Suppressor macrophage (primary cell): ENCODE results near the gene LIPK.
A peak's percentile ranks its signal among the peaks of the same experiment; 100 is the strongest.

Experiments used
- DNase-seq, 4 experiments: peaks; one replicate each; pipeline ENCODE4 v3.0.0-alpha.2; 2020 to 2022

LIPK gene

GRCh38 chr10:88721392-88721791, 15.3 kb downstream of the LIPK start:
- DNase-seq: no peak

DNA sequence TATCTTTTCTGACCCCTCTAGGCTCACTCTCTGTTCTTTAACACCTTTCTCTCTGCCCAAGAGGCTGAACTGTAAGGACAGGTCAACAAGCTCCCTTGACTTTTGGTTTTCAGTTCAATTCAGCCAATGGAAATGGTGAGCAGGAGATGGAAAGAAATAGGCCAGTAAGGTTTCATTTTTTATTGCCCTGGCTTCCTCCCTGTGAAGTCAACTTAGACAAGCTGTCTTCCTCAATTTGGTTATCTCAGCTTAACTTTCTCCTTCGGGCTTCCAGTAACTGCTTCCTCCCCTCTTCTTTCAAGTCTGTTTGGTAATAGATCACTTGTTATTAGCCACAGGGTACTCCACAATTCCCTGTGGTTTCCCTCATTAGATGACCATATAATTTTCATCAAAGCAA, 19.7 kb downstream of the LIPK start:
- peak; percentile 12 to 59 (median 43) for DNase-seq

GRCh38 chr10:88728107-88728763, 22.2 kb downstream of the LIPK start:
- peak; percentile 28 to 57 (median 30) for DNase-seq

GRCh38 chr10:88730864-88731263, 24.8 kb downstream of the LIPK start:
- DNase-seq: no peak

DNA sequence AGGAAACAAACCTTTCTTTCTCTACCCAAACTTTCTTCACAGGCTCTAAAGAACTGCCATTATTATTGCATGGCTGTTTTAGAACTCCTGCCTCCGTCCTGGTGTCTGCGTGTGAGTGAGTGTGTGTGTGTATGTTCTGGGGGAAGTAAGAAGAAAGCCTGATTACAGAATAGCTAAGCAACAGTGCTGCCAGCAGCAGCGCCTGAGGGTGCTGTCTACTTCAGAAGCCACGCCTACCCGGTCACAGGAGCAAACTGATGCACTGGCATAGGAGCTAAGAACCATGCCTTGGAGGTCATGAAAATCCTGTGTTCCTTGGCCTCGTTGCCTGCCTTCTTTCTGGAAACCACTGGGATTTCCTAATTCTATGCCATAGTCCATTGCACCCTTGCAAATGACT, 25.2 kb downstream of the LIPK start:
- DNase-seq: peak; percentile 80 to 90 (median 88)

GRCh38 chr10:88733215-88733614, 27.2 kb downstream of the LIPK start:
- DNase-seq: no peak

DNA sequence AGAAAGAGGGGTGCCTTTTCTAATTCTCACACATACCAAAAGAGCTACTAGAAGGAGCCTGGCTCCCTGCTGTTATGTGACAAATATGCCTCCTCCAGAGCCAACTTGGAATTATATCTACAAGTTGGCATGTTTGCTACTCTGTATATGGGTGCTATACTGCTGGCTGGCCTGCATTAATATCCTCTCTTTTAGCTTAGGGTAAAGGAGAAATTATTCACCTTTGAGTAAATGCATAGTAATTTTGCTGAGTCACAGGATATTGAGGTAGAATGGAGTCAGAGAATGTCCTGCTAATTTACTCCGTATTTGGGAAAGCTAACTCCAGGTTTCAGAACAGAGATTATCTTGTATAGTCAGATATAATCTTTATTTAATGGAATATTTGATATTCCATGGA, 29.6 kb downstream of the LIPK start:
- DNase-seq: no peak

DNA sequence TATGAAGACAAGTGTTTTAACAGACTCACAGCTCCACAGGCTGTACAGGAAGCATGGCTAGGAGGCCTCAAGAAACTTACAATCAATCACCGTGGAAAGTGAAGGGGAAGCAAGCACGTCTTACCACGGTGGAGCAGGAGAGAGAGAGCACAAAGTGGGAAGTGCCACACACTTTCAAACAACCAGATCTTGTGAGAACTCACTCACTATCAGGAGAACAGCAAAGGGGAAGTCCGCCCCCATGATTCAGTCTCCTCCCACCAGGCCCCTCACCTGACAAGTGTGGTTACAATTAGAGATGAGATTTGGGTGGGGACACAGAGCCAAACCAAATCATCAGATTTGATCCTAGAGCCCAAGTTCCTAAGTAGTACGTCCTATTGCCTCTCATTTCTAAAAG, 35.9 kb downstream of the LIPK start:
- peak; percentile 15 to 46 (median 39) for DNase-seq

- no peak for DNase-seq
These were observed 36.4 kb downstream of the LIPK start for GRCh38 chr10:88742448-88742847.

- DNase-seq: no peak
These were observed 38.0 kb downstream of the LIPK start for GRCh38 chr10:88744002-88744401.

DNA sequence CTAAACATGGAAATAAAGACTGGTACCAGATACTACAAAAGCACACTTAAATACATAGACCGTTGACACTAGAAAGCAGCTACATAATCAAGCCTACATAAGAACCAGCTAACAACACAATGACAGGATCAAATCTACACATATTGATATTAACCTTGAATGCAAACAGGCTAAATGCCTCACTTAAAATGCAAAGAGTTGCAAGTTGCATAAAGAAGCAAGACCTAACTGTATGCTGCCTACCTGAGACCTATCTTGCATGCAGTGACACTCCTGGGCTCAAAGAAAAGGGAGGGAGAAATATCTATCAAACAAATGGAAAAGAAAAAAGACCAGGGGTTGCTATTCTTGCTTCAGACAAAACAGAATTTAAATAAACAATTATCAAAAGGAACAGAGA, 39.6 kb downstream of the LIPK start:
- no peak for DNase-seq

GRCh38 chr10:88754287-88754686, 48.2 kb downstream of the LIPK start:
- DNase-seq: no peak

DNA sequence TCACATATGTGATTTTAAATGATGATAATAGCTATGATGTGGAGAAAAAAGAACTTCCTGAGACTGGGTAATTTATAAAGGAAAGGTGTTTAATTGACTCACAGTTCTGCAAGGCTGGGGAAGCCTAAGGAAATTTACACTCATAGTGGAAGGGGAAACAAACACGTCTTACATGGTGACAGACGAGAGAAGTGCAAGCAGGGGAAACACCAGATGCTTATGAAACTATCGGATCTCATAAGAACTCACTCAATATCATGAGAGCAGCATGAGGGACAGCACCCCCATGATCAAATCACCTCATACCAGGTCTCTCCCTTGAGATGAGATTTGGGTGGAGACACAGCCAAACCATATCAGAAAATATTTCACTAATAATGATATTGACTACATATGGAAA, 49.7 kb downstream of the LIPK start:
- DNase-seq: peak in 3 of 4 experiments; percentile 42 to 47 (median 45)

DNA sequence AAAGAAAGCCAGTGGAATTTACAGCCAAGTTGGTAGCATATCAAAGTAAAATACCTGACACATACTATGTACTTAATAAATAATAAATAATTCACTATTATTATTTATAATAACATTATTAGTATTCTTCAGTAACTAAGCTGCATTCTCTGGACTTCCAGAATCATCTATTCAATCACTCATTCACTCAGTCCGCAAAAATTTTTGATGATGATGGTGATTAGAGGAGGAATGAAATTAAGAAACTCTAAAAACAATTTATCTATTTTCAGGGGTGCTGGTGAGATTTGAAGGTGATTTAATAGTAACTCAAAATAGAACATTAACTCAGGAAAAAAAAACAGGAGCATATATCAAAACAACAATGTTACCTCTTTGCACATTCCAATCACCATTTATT, 50.6 kb downstream of the LIPK start:
- no peak for DNase-seq

- peak; percentile 86 to 98 (median 92) for DNase-seq
These were observed 53.5 kb downstream of the LIPK start, which contains the start of gene LIPN for GRCh38 chr10:88759366-88760101. LIPN (plus strand) TSS chr10:88760020; CDS start chr10:88761406, 1,386 bp downstream.

GRCh38 chr10:88762906-88763305, 56.9 kb downstream of the LIPK start:
- no peak for DNase-seq

- no peak for DNase-seq
These were observed 57.4 kb downstream of the LIPK start for GRCh38 chr10:88763441-88763840.

- no peak for DNase-seq
These were observed 58.1 kb downstream of the LIPK start for GRCh38 chr10:88764110-88764509.

DNA sequence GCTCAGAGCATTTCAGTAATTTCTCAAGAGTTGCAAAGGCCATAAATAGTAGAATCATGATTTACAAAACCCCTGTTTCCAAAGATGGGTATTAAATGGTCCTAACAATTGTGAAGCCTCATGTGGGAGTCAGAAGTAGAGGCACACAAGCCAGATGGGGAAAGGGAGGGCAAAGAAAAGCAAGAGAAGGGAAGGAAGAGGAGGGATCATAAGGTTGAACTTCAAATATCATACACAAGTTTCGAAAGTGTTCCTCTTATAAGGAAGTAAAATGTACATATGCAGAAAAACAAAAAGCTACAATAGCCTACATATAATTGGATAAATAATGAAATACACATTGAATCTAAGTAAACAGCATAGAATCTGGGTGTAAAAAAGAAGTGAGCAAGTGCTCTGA, 59.8 kb downstream of the LIPK start:
- DNase-seq: peak in 3 of 4 experiments; percentile 34 to 66 (median 52)

DNA sequence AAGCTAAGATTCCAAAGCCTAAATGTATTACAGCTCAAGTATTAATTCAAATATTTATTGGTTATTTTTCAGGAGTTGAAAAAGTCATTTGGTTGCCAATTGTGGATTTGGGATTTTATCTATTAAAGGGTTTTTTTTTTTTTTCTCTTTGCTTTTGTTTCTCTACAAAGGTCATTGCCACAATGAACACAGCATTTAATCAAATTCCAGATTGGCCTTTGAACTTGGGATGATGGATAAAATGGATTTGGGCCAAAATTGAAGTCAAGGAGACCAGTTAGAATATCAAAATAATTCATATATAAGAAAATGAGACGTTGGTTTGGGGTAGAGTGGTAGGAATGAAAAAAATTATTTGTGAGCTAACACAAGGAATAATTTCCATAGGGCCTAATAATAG, 63.3 kb downstream of the LIPK start:
- DNase-seq: no peak

- DNase-seq: no peak
These were observed 75.2 kb downstream of the LIPK start for GRCh38 chr10:88781206-88781605.

DNA sequence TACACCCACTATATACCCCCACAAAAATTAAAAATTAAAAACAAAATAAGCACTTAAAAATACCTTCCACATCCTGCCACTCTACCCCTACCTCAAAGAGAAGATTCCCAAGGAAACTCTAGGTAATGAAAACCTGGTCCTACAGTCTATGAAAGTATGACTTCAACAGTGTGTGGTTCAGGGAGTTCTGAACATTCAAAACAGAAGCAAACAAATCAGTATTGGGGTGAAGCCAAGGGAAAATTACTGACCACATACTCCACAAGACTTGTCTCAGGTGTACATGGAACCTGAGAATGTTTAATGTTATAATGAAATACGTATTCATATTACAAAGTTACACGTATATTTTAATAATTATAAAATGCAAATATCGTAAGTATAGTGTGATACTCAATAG, 76.2 kb downstream of the LIPK start:
- no peak for DNase-seq

- DNase-seq: no peak
These were observed 77.7 kb downstream of the LIPK start for GRCh38 chr10:88783724-88784123.
